AG10803 (cell line): ENCODE measurements around the gene ATG10.

Experiments used
- DNase-seq: peaks from one replicate; pipeline ENCODE4 v3.0.0; 2010; ENCODE audit warnings: low read depth
- H3K4me3 ChIP-seq: 2 replicates; pipeline ENCODE4 v1.5.1; 2011; ENCODE audit warnings: mild to moderate bottlenecking, low read length, control low read depth
- TF ChIP-seq, protein P1 (sequence below): conservative IDR thresholded peaks from 2 replicates; pipeline ENCODE4 v1.5.1; 2011; ENCODE audit warnings: mild to moderate bottlenecking, low read length, control low read depth, inconsistent platforms

ATG10 gene

DNA sequence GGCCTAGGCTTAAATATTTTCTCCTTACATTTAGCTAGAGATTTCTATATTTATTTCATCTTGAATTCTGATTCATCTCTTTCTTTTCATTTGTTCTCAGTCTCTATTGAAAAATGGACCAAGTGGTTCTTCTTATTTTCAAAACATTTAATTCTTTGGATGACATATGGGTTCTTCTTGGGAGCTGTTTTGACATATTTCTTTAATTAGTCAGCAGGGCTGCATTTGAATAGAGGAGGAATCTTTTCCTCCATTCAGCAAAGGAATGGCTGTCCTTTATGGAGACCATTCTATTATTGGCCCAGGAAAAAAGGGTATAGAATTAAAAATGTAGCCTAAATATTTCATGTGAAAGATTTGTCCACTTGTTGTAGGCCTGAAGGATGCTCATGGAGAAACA, 196.5 kb downstream of the ATG10 start:
- peak; percentile 54 for DNase-seq
- TF ChIP-seq, protein P1, sequence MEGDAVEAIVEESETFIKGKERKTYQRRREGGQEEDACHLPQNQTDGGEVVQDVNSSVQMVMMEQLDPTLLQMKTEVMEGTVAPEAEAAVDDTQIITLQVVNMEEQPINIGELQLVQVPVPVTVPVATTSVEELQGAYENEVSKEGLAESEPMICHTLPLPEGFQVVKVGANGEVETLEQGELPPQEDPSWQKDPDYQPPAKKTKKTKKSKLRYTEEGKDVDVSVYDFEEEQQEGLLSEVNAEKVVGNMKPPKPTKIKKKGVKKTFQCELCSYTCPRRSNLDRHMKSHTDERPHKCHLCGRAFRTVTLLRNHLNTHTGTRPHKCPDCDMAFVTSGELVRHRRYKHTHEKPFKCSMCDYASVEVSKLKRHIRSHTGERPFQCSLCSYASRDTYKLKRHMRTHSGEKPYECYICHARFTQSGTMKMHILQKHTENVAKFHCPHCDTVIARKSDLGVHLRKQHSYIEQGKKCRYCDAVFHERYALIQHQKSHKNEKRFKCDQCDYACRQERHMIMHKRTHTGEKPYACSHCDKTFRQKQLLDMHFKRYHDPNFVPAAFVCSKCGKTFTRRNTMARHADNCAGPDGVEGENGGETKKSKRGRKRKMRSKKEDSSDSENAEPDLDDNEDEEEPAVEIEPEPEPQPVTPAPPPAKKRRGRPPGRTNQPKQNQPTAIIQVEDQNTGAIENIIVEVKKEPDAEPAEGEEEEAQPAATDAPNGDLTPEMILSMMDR: no peak

DNA sequence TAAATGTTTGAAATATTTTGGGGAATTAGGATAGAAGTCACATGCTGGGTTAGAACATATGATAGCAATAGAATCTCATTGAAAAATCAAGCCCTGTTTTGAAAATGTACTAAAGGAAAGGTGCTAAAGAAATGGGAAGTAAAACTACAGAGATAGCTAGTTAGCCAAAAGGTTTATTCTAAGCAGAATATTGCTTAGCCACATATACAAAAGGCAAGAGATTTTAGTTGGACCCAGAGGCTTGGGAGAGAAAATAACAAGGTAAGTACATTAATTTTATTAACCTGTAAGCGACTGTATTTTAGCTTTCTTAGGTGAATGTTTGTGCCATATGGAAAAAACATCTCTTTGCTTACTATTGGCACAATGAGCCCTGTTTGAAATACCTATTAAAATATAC, 198.1 kb downstream of the ATG10 start:
- no peak for DNase-seq

More for the DNA sequence above, 196.5 kb downstream of the ATG10 start:
- no peak overlapping the region for H3K4me3 ChIP-seq

GRCh38 chr5:82174128-82174918, 202.5 kb downstream of the ATG10 start:
- TF ChIP-seq, protein P1: peak; percentile 65
- DNase-seq: peak; percentile 76
- no peak overlapping the region for H3K4me3 ChIP-seq

More for the DNA sequence above, 198.1 kb downstream of the ATG10 start:
- H3K4me3 ChIP-seq: no peak overlapping the region
- TF ChIP-seq, protein P1: no peak

- TF ChIP-seq, protein P1: no peak
- DNase-seq: no peak
- H3K4me3 ChIP-seq: no peak overlapping the region
These were observed 203.0 kb downstream of the ATG10 start for GRCh38 chr5:82174919-82175219.

DNA sequence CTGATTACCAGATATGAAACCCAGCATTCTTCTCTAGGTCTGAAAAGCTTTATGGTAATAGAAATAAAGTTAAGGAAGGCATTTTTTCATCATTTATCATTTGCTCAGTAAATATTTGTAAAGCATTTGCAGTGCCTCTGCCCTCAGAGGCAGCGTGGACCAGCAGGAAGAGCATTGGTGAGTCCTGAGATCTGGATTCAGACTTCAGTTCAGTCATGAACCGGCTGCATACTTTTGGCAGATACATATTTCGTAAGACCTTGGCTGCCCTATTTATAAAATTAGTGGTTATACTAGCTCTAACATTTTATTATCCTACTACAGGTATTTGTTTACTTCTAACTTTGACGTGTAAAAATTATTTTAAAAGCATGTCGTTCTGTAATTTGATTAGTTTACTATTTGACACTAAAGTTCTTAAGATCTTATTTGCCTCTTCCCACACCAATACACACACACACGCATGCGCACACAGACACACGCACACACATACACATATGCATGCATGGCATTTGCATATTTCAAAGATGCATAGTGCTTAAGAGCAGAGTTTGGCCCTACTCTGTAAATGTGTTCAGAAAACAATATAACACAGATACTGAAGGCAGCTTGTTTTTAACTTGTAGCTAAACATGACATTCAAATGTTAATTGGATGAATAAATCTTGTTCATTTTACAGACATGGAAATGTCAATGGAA, 204.4 kb downstream of the ATG10 start:
- no peak overlapping the region for H3K4me3 ChIP-seq
- peak; percentile 23 for DNase-seq
- TF ChIP-seq, protein P1: no peak

GRCh38 chr5:82178378-82178777, 206.6 kb downstream of the ATG10 start:
- TF ChIP-seq, protein P1: no peak
- no peak overlapping the region for H3K4me3 ChIP-seq
- DNase-seq: no peak

DNA sequence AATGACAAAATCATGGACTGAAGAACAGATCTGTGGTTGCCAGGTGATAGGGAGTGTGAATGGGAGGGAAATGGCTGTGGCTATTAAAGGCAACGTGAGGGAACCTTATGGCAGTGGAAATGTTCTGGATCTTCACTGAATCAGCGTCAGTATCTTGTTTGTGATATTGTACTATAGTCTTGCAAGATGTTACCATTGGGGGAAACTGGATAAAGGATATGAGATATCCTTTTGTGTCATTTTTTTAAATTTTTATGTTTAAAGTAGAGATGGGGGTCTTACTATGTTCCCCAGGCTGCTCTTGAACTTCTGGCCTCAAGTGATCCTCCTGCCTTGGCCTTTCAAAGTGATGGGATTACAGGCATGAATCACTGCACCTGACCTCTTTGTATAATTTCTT, 210.8 kb downstream of the ATG10 start:
- TF ChIP-seq, protein P1: no peak
- no peak for DNase-seq
- H3K4me3 ChIP-seq: no peak overlapping the region
